PC-9 (cell line): ENCODE measurements around the gene RRAD.

Experiments
- EZH2 ChIP-seq: fragments of 200-600 bp; sonication (generic); IDR thresholded peaks from 2 replicates; pipeline ENCODE4 v1.8.0; 2017; ENCODE audit warnings: antibody characterized with exemption, low read depth
- TF ChIP-seq, protein P1 (sequence below): fragments of 200-600 bp; sonication (generic); conservative IDR thresholded peaks from 2 replicates; pipeline ENCODE4 v1.6.1; 2017; ENCODE audit warnings: mixed run types, antibody characterized with exemption, mild to moderate bottlenecking, moderate library complexity

DNA sequence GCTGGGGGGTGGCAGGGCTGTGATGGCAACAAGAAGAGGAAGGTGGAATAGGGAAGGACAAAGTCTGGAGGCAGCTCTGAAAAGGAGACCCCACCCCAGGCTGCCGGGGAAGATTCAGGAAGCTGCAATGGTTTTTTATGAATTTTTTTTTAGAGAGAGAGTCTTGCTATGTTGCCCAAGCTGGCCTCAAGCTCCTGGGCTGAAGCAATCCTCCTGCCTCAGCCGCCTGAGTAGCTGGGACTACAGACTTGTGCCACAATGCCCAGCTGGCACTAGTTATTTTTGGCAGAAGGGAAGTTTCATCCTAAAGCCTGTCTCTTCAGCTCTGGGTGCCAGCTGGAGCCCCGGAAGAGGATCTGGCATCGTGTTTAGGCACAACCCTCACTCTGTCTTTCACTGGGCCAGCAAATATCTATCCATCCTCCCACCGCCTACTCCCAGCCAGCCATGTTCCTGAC is 34.4 kb upstream of the RRAD start:
- TF ChIP-seq, protein P1, sequence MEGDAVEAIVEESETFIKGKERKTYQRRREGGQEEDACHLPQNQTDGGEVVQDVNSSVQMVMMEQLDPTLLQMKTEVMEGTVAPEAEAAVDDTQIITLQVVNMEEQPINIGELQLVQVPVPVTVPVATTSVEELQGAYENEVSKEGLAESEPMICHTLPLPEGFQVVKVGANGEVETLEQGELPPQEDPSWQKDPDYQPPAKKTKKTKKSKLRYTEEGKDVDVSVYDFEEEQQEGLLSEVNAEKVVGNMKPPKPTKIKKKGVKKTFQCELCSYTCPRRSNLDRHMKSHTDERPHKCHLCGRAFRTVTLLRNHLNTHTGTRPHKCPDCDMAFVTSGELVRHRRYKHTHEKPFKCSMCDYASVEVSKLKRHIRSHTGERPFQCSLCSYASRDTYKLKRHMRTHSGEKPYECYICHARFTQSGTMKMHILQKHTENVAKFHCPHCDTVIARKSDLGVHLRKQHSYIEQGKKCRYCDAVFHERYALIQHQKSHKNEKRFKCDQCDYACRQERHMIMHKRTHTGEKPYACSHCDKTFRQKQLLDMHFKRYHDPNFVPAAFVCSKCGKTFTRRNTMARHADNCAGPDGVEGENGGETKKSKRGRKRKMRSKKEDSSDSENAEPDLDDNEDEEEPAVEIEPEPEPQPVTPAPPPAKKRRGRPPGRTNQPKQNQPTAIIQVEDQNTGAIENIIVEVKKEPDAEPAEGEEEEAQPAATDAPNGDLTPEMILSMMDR = no peak
- no peak for TF ChIP-seq EZH2
